K562 (cell line): Measurements from ENCODE around the gene PARD6B. TPM values are rescaled to one million over a fixed set of nuclear protein-coding genes. Genes with fewer than 3 reads are reported as not detected.
A peak's percentile ranks its signal among the peaks of the same experiment; 100 is the strongest.

Experiments used
- ETV1 ChIP-seq: fragments of 450-650 bp; conservative IDR thresholded peaks from 2 replicates; pipeline ENCODE4 v1.6.1; 2016; ENCODE audit warnings: missing genetic modification characterization, control low read depth, low read depth, missing compliant biosample characterization
- HCFC1 ChIP-seq: IDR thresholded peaks from 2 replicates; pipeline ENCODE4 v1.6.1; 2012; ENCODE audit warnings: low read depth, low read length, improper control_type of control experiment
- HDGF ChIP-seq: fragments of 450-650 bp; IDR thresholded peaks from 2 replicates; pipeline ENCODE4 v1.6.1; 2016
- HMGN3 ChIP-seq: IDR thresholded peaks from 2 replicates; pipeline ENCODE4 v1.6.1; 2011; ENCODE audit warnings: borderline replicate concordance, low read depth, mild to moderate bottlenecking, mixed read lengths, low read length; ENCODE audit not compliant: insufficient read length; ENCODE audit errors: extremely low read depth
- HNRNPLL ChIP-seq: fragments of 200-400 bp; formaldehyde crosslinking; IDR thresholded peaks from 2 replicates; pipeline ENCODE4 v1.6.1; 2017; ENCODE audit warnings: low read length, low read depth, mild to moderate bottlenecking; ENCODE audit not compliant: poor library complexity, severe bottlenecking
- JUND ChIP-seq, 2 experiments: IDR thresholded peaks; 2 replicates in 1 of 2; 3 replicates in 1 of 2; pipeline ENCODE4 v1.6.1; 2011; ENCODE audit warnings: borderline replicate concordance in 2 of 2, low read depth in 2 of 2, low read length in 2 of 2, improper control_type of control experiment in 1 of 2, missing biosample characterization in 1 of 2, missing genetic modification characterization in 1 of 2, missing genetic modification reagents in 1 of 2
- KDM2B ChIP-seq: fragments of 250-450 bp; sonication (Bioruptor Pico); IDR thresholded peaks from 2 replicates; pipeline ENCODE4 v1.8.0; 2021; ENCODE audit warnings: mild to moderate bottlenecking, moderate library complexity
- MCM7 ChIP-seq, 2 experiments: fragments of 450-650 bp; IDR thresholded peaks; 2 replicates each; pipeline ENCODE4 v1.6.1; 2016 to 2018
- MTA2 ChIP-seq: fragments of 450-650 bp; IDR thresholded peaks from 2 replicates; pipeline ENCODE4 v1.6.1; 2016; ENCODE audit warnings: low read depth
- NRF1 ChIP-seq, 2 experiments: fragments of 450-650 bp; IDR thresholded peaks in 1 of 2; conservative IDR thresholded peaks in 1 of 2; 2 replicates each; pipeline ENCODE4 v1.6.1; 2014; ENCODE audit warnings: mild to moderate bottlenecking in 2 of 2
- RHOXF2B ChIP-seq: fragments of 250-450 bp; sonication (Bioruptor Pico); conservative IDR thresholded peaks from 2 replicates; pipeline ENCODE4 v1.5.1; 2021
- SIN3B ChIP-seq: fragments of 450-650 bp; IDR thresholded peaks from 2 replicates; pipeline ENCODE4 v1.6.1; 2017; ENCODE audit warnings: low read depth, mild to moderate bottlenecking, moderate library complexity
- ZNF57 ChIP-seq: fragments of 450-650 bp; formaldehyde crosslinking; IDR thresholded peaks from 2 replicates; pipeline ENCODE4 v1.4.0; 2020; ENCODE audit warnings: mild to moderate bottlenecking, moderate library complexity
- ZNF764 ChIP-seq: fragments of 250-450 bp; sonication (Bioruptor Pico); IDR thresholded peaks from 2 replicates; pipeline ENCODE4 v1.4.0; 2020; ENCODE audit warnings: low read depth, mild to moderate bottlenecking, moderate library complexity
- polyA plus RNA-seq, 8 experiments: library from polyadenylated mRNA; depleted of rRNA in 4 of 8; stranded (reverse) in 5 of 8; unstranded in 3 of 8; fragments of >200 nt; fragmentation: Nextera tagmentation in 2 of 8; fragmentation: Illumina TruSeq in 1 of 8; extraction: Ambion mirVana in 2 of 8; extraction: Trizol in 1 of 8; gene quantifications; 2 replicates each; pipeline versions ENCODE4 v1.2.1 to v1.2.3, GENCODE V29; 2011 to 2014; ENCODE audit warnings: inconsistent platforms in 1 of 8, missing spikeins in 1 of 8
- total RNA-seq, 7 experiments: library from RNA; depleted of rRNA in 6 of 7; stranded (reverse); fragments of >200 nt in 6 of 7; fragmentation: Illumina TruSeq in 2 of 7; extraction: Trizol in 2 of 7; gene quantifications; 2 replicates each; pipeline versions ENCODE4 v1.2.1 to v1.2.3, GENCODE V29; 2011 to 2021; ENCODE audit warnings: low replicate concordance in 1 of 7
- TF ChIP-seq, protein P1 (sequence below): sonication (generic); formaldehyde crosslinking; IDR thresholded peaks from 2 replicates; pipeline ENCODE4 v1.8.1; 2023; ENCODE audit warnings: mild to moderate bottlenecking, missing genetic modification reagents, moderate library complexity
- TF ChIP-seq, protein P2 (sequence below), 2 experiments: fragments of 450-650 bp; IDR thresholded peaks; 2 replicates each; pipeline ENCODE4 v1.6.1; 2016
- TF ChIP-seq, protein P3 (sequence below): sonication (generic); formaldehyde crosslinking; IDR thresholded peaks from 2 replicates; pipeline ENCODE4 v1.8.1; 2023; ENCODE audit warnings: missing genetic modification reagents, mild to moderate bottlenecking, borderline replicate concordance
- TF ChIP-seq, protein P4 (sequence below): fragments of 450-650 bp; IDR thresholded peaks from one replicate; pipeline ENCODE4 v1.6.1; 2018; ENCODE audit warnings: mild to moderate bottlenecking, moderate library complexity; ENCODE audit not compliant: partially characterized antibody

Gene PARD6B
- total and polyA plus RNA-seq, 9 of the 15 experiments (the other 6 are each of a cell fraction or from before 2014, with no cell fraction given), result 1.7 to 12.3 (median 5.5) TPM

DNA sequence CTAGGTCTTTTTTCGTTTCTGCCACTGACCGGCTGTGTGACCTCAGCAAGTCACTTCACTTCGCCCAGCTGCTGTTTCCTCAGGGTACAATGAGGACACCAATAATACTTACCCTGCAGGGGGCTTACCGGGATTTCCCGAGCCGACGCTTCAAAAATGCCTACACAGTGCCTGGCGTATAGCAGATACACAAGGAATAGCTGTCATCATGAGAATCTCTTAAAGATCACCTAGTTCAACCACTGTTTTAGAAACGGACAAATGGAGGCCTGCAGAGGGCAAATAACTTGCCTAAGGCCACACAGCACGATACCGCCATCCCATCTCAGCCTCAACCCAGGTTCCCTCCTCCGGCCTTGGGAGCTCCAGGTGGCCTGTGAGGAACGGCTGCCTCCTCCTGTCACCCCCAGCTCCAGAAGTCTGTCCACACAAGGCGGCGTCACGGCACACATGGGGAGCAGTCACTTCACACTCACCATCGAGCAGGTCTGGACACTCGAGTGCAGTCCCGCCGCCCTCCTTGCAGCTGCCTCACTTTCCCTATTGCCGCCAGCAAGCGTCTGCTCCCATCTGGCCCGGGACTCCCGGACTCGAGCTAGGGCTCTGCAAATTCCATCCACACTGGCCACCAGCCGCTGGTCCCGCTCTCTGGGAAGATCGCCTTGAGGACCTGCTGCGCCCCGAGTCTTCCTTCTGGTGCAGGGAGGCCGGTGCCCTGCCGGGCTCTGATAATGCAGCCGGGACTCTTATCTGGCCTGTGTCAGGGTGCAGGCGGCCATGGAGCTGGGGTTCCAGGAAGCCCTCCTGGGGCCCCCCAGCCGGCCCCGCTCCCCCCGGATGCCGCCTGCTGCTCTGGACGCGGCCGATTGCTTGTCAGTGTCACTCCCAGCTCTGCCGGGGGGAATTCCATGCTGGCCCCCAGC is 40.5 kb upstream of the PARD6B start, which contains the start of gene RIPOR3 (continued):
- TF ChIP-seq, protein P1, sequence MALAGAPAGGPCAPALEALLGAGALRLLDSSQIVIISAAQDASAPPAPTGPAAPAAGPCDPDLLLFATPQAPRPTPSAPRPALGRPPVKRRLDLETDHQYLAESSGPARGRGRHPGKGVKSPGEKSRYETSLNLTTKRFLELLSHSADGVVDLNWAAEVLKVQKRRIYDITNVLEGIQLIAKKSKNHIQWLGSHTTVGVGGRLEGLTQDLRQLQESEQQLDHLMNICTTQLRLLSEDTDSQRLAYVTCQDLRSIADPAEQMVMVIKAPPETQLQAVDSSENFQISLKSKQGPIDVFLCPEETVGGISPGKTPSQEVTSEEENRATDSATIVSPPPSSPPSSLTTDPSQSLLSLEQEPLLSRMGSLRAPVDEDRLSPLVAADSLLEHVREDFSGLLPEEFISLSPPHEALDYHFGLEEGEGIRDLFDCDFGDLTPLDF (CRISPR knock-in tag), result no peak
- TF ChIP-seq ZNF57, result no peak
- no peak for TF ChIP-seq RHOXF2B (CRISPR knock-in tag)
- no peak for TF ChIP-seq HNRNPLL
- TF ChIP-seq HDGF, result no peak
- peak; percentile 22; the same call in 1 of the 2 replicates for TF ChIP-seq JUND (IDR thresholded peaks at IDR 0.05; ENCODE audit: borderline replicate concordance, low read depth, low read length)
- TF ChIP-seq JUND (tag; IDR thresholded peaks at IDR 0.05; ENCODE audit: borderline replicate concordance, low read depth, low read length), result no peak; the same call in 2 of the 3 replicates
- TF ChIP-seq, protein P2, sequence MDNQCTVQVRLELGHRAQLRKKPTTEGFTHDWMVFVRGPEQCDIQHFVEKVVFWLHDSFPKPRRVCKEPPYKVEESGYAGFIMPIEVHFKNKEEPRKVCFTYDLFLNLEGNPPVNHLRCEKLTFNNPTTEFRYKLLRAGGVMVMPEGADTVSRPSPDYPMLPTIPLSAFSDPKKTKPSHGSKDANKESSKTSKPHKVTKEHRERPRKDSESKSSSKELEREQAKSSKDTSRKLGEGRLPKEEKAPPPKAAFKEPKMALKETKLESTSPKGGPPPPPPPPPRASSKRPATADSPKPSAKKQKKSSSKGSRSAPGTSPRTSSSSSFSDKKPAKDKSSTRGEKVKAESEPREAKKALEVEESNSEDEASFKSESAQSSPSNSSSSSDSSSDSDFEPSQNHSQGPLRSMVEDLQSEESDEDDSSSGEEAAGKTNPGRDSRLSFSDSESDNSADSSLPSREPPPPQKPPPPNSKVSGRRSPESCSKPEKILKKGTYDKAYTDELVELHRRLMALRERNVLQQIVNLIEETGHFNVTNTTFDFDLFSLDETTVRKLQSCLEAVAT (IDR thresholded peaks at IDR 0.05), result peak in 1 of 2 experiments; percentile 57; a peak in 1 of 4 replicates
- no peak for TF ChIP-seq SIN3B
- no peak for TF ChIP-seq KDM2B (CRISPR knock-in tag)
- peak; percentile 96 for TF ChIP-seq MTA2
- TF ChIP-seq, protein P3, sequence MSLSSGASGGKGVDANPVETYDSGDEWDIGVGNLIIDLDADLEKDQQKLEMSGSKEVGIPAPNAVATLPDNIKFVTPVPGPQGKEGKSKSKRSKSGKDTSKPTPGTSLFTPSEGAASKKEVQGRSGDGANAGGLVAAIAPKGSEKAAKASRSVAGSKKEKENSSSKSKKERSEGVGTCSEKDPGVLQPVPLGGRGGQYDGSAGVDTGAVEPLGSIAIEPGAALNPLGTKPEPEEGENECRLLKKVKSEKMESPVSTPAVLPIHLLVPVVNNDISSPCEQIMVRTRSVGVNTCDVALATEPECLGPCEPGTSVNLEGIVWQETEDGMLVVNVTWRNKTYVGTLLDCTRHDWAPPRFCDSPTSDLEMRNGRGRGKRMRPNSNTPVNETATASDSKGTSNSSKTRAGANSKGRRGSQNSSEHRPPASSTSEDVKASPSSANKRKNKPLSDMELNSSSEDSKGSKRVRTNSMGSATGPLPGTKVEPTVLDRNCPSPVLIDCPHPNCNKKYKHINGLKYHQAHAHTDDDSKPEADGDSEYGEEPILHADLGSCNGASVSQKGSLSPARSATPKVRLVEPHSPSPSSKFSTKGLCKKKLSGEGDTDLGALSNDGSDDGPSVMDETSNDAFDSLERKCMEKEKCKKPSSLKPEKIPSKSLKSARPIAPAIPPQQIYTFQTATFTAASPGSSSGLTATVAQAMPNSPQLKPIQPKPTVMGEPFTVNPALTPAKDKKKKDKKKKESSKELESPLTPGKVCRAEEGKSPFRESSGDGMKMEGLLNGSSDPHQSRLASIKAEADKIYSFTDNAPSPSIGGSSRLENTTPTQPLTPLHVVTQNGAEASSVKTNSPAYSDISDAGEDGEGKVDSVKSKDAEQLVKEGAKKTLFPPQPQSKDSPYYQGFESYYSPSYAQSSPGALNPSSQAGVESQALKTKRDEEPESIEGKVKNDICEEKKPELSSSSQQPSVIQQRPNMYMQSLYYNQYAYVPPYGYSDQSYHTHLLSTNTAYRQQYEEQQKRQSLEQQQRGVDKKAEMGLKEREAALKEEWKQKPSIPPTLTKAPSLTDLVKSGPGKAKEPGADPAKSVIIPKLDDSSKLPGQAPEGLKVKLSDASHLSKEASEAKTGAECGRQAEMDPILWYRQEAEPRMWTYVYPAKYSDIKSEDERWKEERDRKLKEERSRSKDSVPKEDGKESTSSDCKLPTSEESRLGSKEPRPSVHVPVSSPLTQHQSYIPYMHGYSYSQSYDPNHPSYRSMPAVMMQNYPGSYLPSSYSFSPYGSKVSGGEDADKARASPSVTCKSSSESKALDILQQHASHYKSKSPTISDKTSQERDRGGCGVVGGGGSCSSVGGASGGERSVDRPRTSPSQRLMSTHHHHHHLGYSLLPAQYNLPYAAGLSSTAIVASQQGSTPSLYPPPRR, result no peak
- peak; percentile 100 for TF ChIP-seq HMGN3
- TF ChIP-seq NRF1 (conservative IDR thresholded peaks at IDR 0.05 in 1 of 2, IDR thresholded peaks at IDR 0.05 in 1 of 2), result 0 out of 4 replicates have a peak, but pooled peaks have one; percentile 2 to 16
- peak; percentile 19; the same call in 1 of the 2 replicates for TF ChIP-seq HCFC1
- peak; percentile 60 for TF ChIP-seq ETV1 (tag)
- no peak for TF ChIP-seq MCM7 (IDR thresholded peaks at IDR 0.05)
- TF ChIP-seq, protein P4, sequence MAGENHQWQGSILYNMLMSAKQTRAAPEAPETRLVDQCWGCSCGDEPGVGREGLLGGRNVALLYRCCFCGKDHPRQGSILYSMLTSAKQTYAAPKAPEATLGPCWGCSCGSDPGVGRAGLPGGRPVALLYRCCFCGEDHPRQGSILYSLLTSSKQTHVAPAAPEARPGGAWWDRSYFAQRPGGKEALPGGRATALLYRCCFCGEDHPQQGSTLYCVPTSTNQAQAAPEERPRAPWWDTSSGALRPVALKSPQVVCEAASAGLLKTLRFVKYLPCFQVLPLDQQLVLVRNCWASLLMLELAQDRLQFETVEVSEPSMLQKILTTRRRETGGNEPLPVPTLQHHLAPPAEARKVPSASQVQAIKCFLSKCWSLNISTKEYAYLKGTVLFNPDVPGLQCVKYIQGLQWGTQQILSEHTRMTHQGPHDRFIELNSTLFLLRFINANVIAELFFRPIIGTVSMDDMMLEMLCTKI, result no peak
- no peak for TF ChIP-seq ZNF764 (CRISPR knock-in tag)
